IPS DF 6.9 (cell line): ENCODE data around the gene CHST2.

Source experiments
- DNase-seq: peaks from one replicate; pipeline ENCODE4 v3.0.0-alpha.2; 2013; ENCODE audit warnings: low read depth, low spot score
- H3K27ac ChIP-seq: one replicate; pipeline ENCODE4 v1.5.1; 2013; ENCODE audit warnings: low read length, control low read depth
- H3K27me3 ChIP-seq: 2 replicates; pipeline ENCODE4 v1.6.1; 2013; ENCODE audit warnings: mild to moderate bottlenecking, low read length; ENCODE audit not compliant: control insufficient read depth, insufficient read depth
- H3K36me3 ChIP-seq: 2 replicates; pipeline ENCODE4 v1.6.1; 2013; ENCODE audit warnings: low read length; ENCODE audit not compliant: control insufficient read depth, insufficient read depth
- H3K4me1 ChIP-seq: 2 replicates; pipeline ENCODE4 v1.6.1; 2013; ENCODE audit warnings: low read length; ENCODE audit not compliant: control insufficient read depth, insufficient read depth
- H3K4me3 ChIP-seq: 2 replicates; pipeline ENCODE4 v1.5.1; 2013; ENCODE audit warnings: mild to moderate bottlenecking, low read length
- H3K9me3 ChIP-seq: 2 replicates; pipeline ENCODE4 v1.6.1; 2013; ENCODE audit warnings: low read length, inconsistent platforms; ENCODE audit not compliant: control insufficient read depth, insufficient read depth
- WGBS: extraction: QIAGEN DNeasy Blood & Tissue Kit; methylation state at CpG from one replicate; pipeline ENCODE4 v1.1.7; 2013; ENCODE audit warnings: mixed read lengths, missing lambda C conversion rate; ENCODE audit not compliant: insufficient read length, insufficient coverage; 5-methylcytosine and 5-hydroxymethylcytosine counted together

CHST2 gene

DNA sequence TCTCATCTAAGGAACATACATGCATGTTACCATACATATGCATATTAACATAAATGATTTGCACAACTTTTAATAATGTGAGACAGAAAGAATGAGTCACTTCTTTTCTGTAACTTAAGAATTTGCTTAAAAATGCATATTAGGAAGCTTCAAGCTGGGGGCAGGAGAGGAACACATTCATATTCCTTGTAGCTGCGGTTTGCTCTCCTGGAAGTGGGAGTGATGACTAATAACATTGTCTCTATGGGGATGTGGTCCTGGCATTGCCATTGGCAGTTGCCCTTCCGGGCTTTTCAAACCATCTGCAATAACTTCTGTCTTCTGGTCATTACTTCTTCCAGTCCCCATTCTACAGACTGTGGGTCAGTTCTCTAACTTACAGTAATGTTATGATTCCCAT lies 15.6 kb downstream of the CHST2 start:
- no CpG with 5 or more reads among the region's 2 CpGs for WGBS
- DNase-seq = no peak
- no peak overlapping the region for H3K27ac ChIP-seq

DNA sequence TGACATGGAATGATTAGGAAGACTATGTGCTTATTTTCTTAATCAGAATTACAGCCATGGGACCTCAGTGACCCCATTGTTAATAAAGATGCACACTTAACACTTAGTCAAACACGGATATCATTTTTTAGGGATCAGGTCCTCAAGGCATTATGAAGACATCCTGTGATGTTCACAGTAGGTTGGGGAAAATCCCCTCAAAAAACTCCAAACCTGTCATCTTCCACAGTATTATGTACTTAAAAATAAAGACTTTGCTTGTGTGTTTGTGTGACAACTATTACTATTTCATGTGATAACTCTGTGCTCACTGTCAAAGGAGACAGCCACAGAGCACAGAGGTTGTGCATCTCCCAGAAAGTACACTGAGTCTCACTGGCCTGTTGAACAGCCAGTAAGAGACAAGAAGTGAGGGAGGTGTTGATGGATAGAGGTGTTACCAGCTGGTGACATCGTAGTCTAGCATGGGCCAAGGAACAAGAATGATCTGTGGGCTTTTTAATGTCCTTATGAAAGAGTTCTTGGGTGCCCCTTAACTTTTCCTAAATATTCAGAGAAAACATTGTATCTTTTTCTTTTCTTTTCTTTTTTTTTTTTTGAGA lies 18.0 kb downstream of the CHST2 start:
- no peaks in the 10 kb centered on the region for H3K9me3 ChIP-seq
- WGBS = no CpG with 5 or more reads among the region's 2 CpGs

More for the DNA sequence above, 15.6 kb downstream of the CHST2 start:
- Histone ChIP-seq H3K27me3 (no peaks in the 10 kb centered on the region), H3K9me3 (no peaks in the 10 kb centered on the region), H3K4me3 (no peak overlapping the region), H3K4me1 (peaks cover 1% of the 10 kb centered on the region; the same call in 1 of the 2 replicates), H3K36me3 (no peaks in the 10 kb centered on the region)

GRCh38 chr3:143138953-143139352 lies 19.4 kb downstream of the CHST2 start:
- Histone ChIP-seq H3K4me3 (no peak overlapping the region), H3K27me3 (no peaks in the 10 kb centered on the region), H3K27ac (no peak overlapping the region), H3K36me3 (no peaks in the 10 kb centered on the region), H3K4me1 (peaks cover 1% of the 10 kb centered on the region; the same call in 1 of the 2 replicates), H3K9me3 (no peaks in the 10 kb centered on the region)
- no CpG with 5 or more reads among the region's 3 CpGs for WGBS
- DNase-seq = no peak

More for the DNA sequence above, 18.0 kb downstream of the CHST2 start:
- H3K27ac ChIP-seq = no peak overlapping the region
- no peaks in the 10 kb centered on the region for H3K36me3 ChIP-seq
- peaks cover 1% of the 10 kb centered on the region; the same call in 1 of the 2 replicates for H3K4me1 ChIP-seq
- DNase-seq = no peak
- H3K4me3 ChIP-seq = no peak overlapping the region
- no peaks in the 10 kb centered on the region for H3K27me3 ChIP-seq

GRCh38 chr3:143139762-143140161 lies 20.2 kb downstream of the CHST2 start:
- H3K4me1 ChIP-seq = no peaks in the 10 kb centered on the region; the same call in 1 of the 2 replicates
- no peak for DNase-seq
- no peak overlapping the region for H3K4me3 ChIP-seq
- no peaks in the 10 kb centered on the region for H3K36me3 ChIP-seq
- no CpG with 5 or more reads among the region's 7 CpGs for WGBS
- no peak overlapping the region for H3K27ac ChIP-seq
- no peaks in the 10 kb centered on the region for H3K27me3 ChIP-seq
- H3K9me3 ChIP-seq = no peaks in the 10 kb centered on the region

- no peak for DNase-seq
- Histone ChIP-seq H3K27me3 (no peaks in the 10 kb centered on the region), H3K4me1 (no peaks in the 10 kb centered on the region; the same call in 1 of the 2 replicates), H3K36me3 (no peaks in the 10 kb centered on the region), H3K4me3 (no peak overlapping the region), H3K9me3 (no peaks in the 10 kb centered on the region), H3K27ac (no peak overlapping the region)
- no CpG with 5 or more reads among the region's 6 CpGs for WGBS
Observed at GRCh38 chr3:143140550-143140949, 21.0 kb downstream of the CHST2 start.

- no peaks in the 10 kb centered on the region for H3K36me3 ChIP-seq
- no peak for DNase-seq
- no CpG with 5 or more reads among the region's 17 CpGs for WGBS
Observed at GRCh38 chr3:143142354-143142753, 22.8 kb downstream of the CHST2 start.

DNA sequence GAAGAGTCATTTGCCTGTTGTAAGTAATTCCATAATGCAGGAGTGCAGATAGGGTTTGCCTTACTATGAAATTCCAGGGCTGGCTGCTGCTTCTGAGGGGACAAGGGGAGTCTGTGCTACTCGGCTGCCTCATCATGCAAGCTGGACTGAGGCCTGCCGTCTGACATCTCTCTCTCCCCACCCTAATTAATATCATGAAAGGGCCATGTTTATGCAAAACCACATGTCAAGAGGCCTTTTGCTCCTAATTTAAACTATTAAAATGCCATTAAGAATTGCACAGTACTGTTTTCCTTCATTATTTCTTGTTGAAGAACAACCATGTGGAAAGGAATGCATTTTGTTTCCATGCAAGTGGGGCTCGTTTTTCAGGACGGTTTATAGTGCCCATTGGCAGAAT lies 26.3 kb downstream of the CHST2 start:
- WGBS = no CpG with 5 or more reads among the region's 4 CpGs
- no peaks in the 10 kb centered on the region for H3K27me3 ChIP-seq

More at GRCh38 chr3:143142354-143142753, 22.8 kb downstream of the CHST2 start:
- no peaks in the 10 kb centered on the region; the same call in 1 of the 2 replicates for H3K4me1 ChIP-seq
- no peak overlapping the region for H3K4me3 ChIP-seq
- no peaks in the 10 kb centered on the region for H3K9me3 ChIP-seq
- no peaks in the 10 kb centered on the region for H3K27me3 ChIP-seq
- H3K27ac ChIP-seq = no peak overlapping the region

DNA sequence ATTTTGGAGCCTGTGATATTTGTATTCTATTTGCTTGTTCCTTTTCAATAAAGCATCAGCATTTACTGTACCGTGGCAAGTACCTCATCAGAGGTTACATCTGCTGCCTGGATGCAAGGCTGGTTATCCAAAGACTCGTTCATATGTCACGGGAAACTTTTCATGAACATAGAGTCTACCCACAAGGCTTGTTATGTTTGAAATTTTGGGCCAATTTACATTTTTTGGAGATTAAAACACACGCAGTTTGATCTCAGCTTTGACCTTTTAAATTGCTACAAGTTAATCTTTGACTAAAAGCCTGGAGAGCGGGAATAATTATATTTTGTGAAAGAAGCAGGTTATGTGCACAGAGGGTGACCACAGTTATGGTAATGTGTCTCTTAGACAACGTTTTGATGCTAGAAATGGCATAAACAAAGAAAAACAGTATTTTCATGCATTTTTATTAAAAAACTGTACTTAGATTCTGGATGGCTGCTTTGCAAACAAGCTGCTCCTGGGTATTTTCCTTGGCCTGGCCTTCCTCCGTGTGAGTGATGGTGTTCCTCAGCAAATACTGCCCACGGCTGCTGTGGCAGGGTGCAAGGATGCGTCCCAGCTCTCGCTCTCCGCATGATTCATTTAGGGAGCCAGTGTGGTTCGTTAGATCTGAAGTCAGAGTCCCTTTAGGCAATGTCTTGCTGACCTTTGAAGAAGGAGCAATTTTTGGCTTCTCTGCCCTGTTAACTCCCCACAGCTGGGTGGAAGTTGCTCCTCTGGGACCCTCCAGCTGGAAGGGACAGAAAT lies 27.1 kb downstream of the CHST2 start:
- Histone ChIP-seq H3K27ac (no peak overlapping the region), H3K4me1 (no peaks in the 10 kb centered on the region; the same call in 1 of the 2 replicates), H3K4me3 (no peak overlapping the region), H3K36me3 (no peaks in the 10 kb centered on the region), H3K27me3 (no peaks in the 10 kb centered on the region), H3K9me3 (no peaks in the 10 kb centered on the region)
- no CpG with 5 or more reads among the region's 12 CpGs for WGBS
- DNase-seq = no peak

More for the DNA sequence above, 26.3 kb downstream of the CHST2 start:
- Histone ChIP-seq H3K9me3 (no peaks in the 10 kb centered on the region), H3K36me3 (no peaks in the 10 kb centered on the region), H3K27ac (no peak overlapping the region), H3K4me1 (no peaks in the 10 kb centered on the region; the same call in 1 of the 2 replicates), H3K4me3 (no peak overlapping the region)
- DNase-seq = no peak

- H3K4me1 ChIP-seq = no peaks in the 10 kb centered on the region; the same call in 1 of the 2 replicates
- no peak overlapping the region for H3K4me3 ChIP-seq
- H3K27ac ChIP-seq = no peak overlapping the region
- no peaks in the 10 kb centered on the region for H3K9me3 ChIP-seq
- no CpG with 5 or more reads among the region's 2 CpGs for WGBS
- no peak for DNase-seq
- H3K36me3 ChIP-seq = no peaks in the 10 kb centered on the region
- H3K27me3 ChIP-seq = no peaks in the 10 kb centered on the region
Observed at GRCh38 chr3:143147707-143148106, 28.1 kb downstream of the CHST2 start.

DNA sequence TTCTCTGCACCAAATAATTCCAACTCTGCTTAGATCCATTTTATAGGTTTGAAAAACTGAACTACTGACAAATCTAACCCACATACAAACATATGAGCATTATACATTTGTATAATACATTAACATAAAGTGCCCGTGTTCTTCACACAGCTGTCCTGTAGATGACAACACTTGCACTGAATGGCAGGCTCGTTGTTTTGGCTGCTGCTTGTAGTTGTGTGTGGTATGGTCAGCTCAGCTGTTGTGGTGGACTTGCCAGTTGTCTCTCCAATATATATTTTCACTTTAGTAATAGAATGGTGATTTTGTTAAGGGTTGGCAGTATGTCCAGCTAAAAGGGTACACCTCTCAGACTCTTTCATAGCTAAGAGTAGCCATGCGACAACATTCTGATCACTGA lies 30.5 kb downstream of the CHST2 start:
- Histone ChIP-seq H3K4me1 (no peaks in the 10 kb centered on the region), H3K9me3 (no peaks in the 10 kb centered on the region), H3K36me3 (no peaks in the 10 kb centered on the region), H3K27ac (no peak overlapping the region), H3K4me3 (no peak overlapping the region), H3K27me3 (no peaks in the 10 kb centered on the region)
- DNase-seq = no peak
- WGBS = no CpG with 5 or more reads among the region's 3 CpGs
